ENCODE measurements around the gene THAP7.

Gene THAP7

GRCh38 chr22:21013657-21014201, 11.8 kb upstream of the THAP7 start:
- Histone ChIP-seq H3K9me3 (ENCODE audit: insufficient read depth, low read length) (no peaks in the 10 kb centered on the region), H3K79me2 (ENCODE audit: low read length) (no peaks in the 10 kb centered on the region), H3K9ac (ENCODE audit: low read length) (no peak overlapping the region), H2AFZ (ENCODE audit: low read depth, low read length) (no peak overlapping the region), H3K4me2 (ENCODE audit: low read length) (no peak overlapping the region), H3K27ac (ENCODE audit: low read length) (no peak overlapping the region), H3K4me3 (ENCODE audit: low read length) (no peak overlapping the region), H4K20me1 (ENCODE audit: insufficient read depth, low read length) (0 out of 2 replicates have a peak, but pooled peaks cover 6% of the 10 kb centered on the region), H3K27me3 (ENCODE audit: low read depth, low read length) (no peaks in the 10 kb centered on the region), H3K4me1 (ENCODE audit: low read length) (no peaks in the 10 kb centered on the region), H3K36me3 (replicated peaks; ENCODE audit: low read depth, low read length) (no peaks in the 10 kb centered on the region)
- TF ChIP-seq EZH2phosphoT487 (IDR thresholded peaks at IDR 0.05; ENCODE audit: low read depth) = no peak
- no peak for TF ChIP-seq CTCF (IDR thresholded peaks at IDR 0.05; ENCODE audit: low read depth, low read length)

- no peak for TF ChIP-seq EZH2phosphoT487 (IDR thresholded peaks at IDR 0.05; ENCODE audit: low read depth)
- TF ChIP-seq CTCF (IDR thresholded peaks at IDR 0.05; ENCODE audit: low read depth, low read length) = no peak
- no peak overlapping the region for H3K4me3 ChIP-seq (ENCODE audit: low read length)
- 0 out of 2 replicates have a peak, but pooled peaks cover 6% of the 10 kb centered on the region for H4K20me1 ChIP-seq (ENCODE audit: insufficient read depth, low read length)
These were observed 10.8 kb upstream of the THAP7 start for GRCh38 chr22:21012446-21013407.

GRCh38 chr22:21010426-21011113, 8.7 kb upstream of the THAP7 start:
- Histone ChIP-seq H3K27ac (ENCODE audit: low read length) (no peak overlapping the region), H4K20me1 (ENCODE audit: insufficient read depth, low read length) (0 out of 2 replicates have a peak, but pooled peaks cover 6% of the 10 kb centered on the region), H3K79me2 (ENCODE audit: low read length) (no peaks in the 10 kb centered on the region), H3K4me3 (ENCODE audit: low read length) (no peak overlapping the region), H3K4me1 (ENCODE audit: low read length) (no peaks in the 10 kb centered on the region), H3K9ac (ENCODE audit: low read length) (no peak overlapping the region), H2AFZ (ENCODE audit: low read depth, low read length) (no peak overlapping the region), H3K4me2 (ENCODE audit: low read length) (no peak overlapping the region), H3K36me3 (replicated peaks; ENCODE audit: low read depth, low read length) (no peaks in the 10 kb centered on the region), H3K9me3 (ENCODE audit: insufficient read depth, low read length) (no peaks in the 10 kb centered on the region), H3K27me3 (ENCODE audit: low read depth, low read length) (peaks cover 12% of the 10 kb centered on the region)
- TF ChIP-seq EZH2phosphoT487 (IDR thresholded peaks at IDR 0.05; ENCODE audit: low read depth) (no peak), CTCF (IDR thresholded peaks at IDR 0.05; ENCODE audit: low read depth, low read length) (no peak)

More at GRCh38 chr22:21012446-21013407, 10.8 kb upstream of the THAP7 start:
- no peaks in the 10 kb centered on the region for H3K4me1 ChIP-seq (ENCODE audit: low read length)
- no peaks in the 10 kb centered on the region for H3K36me3 ChIP-seq (replicated peaks; ENCODE audit: low read depth, low read length)
- no peaks in the 10 kb centered on the region for H3K9me3 ChIP-seq (ENCODE audit: insufficient read depth, low read length)
- H3K27ac ChIP-seq (ENCODE audit: low read length) = no peak overlapping the region
- H3K79me2 ChIP-seq (ENCODE audit: low read length) = no peaks in the 10 kb centered on the region
- peaks cover under 1% of the 10 kb centered on the region; the same call in 1 of the 2 replicates for H3K27me3 ChIP-seq (ENCODE audit: low read depth, low read length)
- H3K9ac ChIP-seq (ENCODE audit: low read length) = no peak overlapping the region
- no peak overlapping the region for H3K4me2 ChIP-seq (ENCODE audit: low read length)
- H2AFZ ChIP-seq (ENCODE audit: low read depth, low read length) = no peak overlapping the region
